ENCODE measurements around the gene NLE1.
"Not testable (repeated sequence)": the region's sequence is repeated elsewhere in the genome, so short reads cannot be mapped to it uniquely, and the experiment has no call there.

The NLE1 gene

DNA sequence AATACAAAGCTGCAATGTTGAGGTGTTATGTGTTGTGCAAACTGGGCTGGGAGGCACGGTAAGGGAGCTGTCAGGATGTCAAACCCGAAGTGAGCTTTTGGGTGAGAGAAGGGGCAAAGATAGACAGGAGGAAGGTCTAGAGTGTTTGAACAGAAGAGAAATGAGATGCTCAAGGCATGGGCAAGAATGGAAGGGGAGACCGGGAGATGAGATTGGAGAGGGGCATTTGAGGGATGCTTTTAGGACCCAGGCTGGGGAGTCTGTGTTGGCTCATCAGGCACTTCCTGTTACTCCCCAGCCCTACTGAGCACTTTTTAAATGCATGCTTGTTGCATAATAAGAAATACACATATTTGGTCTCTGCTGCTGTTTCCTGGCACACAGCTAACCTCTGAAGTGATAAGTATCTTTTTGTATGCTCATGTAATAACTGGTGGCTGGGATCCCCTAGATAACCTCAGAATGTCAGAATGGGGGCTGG lies 19.2 kb upstream of the NLE1 start:
- peak; percentile 38 to 65 for DNase-seq

DNA sequence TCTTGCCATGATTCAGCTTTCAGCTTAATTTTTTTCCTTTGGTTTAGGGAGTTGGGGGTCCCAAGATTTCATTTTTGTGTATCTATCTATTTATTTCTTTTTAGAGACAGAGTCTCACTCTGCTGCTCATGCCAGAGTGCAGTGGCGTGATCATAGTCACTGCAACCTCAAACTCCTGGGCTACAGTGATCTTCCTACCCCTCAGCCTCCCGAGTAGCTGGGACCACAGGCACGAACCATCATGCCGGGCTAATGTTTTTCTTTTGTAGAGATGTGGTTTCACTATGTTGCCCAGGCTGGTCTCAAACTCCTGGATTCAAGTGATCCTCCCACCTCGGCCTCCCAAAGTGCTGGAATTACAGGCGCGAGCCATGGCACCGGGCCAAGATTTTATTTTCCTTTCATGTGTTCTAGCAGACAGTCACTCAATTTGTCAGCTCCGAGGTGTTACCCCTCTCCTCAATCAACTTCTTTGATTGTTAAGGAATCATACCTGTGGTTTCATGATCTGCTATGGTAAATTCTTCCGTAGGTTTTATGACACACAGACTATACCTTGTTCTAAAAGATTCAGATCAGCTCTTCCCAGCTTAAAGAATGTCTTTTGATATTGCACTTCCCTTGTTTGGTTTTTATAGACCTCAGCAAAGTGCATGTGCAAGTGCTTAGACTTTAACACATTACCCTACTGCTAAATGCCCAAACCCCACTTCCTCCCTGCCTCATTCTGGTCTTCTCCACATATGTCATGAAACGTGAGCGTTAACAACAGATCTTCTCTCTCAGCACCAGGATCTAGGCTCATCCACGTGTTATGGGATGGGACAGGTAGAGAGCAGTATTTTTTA lies 18.5 kb upstream of the NLE1 start:
- DNase-seq = peak; percentile 25 to 55

GRCh38 chr17:35159940-35160339 lies 17.8 kb upstream of the NLE1 start:
- no peak for DNase-seq

DNA sequence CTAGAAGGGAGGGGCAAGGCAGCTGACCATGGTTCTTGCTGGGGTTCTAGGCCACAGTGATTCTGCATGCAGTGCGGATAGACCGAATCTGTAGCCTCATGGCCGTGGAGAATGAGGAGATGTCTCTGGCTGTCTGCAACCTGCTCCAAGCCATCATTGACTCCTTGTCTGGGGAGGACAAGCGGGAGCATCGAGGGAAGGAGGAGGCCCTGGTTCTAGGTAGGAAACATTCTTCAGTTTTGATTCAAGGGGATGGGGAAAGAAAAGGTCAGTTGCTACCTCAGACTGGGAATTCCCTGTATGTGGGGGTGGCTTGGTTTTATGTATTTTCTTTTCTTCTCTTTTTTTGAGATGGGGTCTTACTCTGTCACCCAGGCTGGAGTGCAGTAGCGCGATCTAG lies 13.1 kb upstream of the NLE1 start:
- no peak for DNase-seq

GRCh38 chr17:35154196-35155165 lies 12.4 kb upstream of the NLE1 start:
- DNase-seq = no peak

DNA sequence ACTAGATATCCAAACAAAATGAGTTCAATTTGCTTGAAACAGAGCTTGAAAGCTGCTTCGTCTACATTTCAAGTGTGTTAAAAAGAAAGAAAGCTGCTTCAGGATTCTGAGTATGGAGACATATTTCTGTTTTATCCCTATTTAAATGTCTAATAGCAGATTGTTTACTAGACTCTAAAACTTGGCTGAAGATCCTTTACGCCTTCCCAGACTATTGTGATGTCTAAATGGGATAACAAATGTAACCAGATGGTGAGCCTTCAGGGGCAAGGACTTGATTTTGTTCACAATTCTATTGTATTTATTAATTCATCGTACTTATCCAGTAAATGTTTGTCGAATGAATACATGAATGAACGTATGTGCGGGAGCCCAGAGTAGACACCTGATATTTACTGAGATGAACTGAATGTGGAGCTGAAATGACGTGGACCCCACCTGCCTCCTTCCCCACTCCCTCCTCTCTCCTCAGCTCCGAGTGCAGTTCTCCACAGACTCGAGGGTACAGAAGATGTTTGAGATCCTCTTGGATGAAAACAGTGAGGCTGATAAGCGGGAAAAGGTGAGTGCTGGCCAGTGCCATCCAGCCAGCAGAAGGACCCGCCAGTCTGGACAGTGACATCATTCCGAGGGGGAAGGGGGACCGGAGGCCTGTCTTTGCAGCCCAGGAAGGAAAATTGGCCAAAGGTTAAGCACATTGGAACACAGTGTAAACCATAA lies 10.5 kb upstream of the NLE1 start:
- no peak for DNase-seq

- DNase-seq = not testable (repeated sequence)
Measured at GRCh38 chr17:35151080-35151479, 9.0 kb upstream of the NLE1 start.

DNA sequence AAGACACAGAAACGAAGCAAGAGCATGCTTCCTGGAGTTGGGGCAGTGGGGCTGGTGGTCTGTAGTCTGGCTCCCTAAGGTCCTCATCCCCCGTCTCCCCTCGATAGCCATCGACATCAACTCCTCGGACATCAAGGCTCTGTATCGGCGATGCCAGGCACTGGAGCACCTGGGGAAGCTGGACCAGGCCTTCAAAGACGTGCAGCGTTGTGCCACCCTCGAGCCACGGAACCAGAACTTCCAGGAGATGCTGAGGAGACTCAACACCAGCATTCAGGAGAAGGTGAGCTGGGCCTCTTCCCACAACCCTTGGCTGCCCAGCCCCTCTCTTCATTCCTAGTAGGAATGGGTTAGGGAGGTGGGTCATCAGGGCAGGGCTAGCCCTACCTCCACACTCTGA lies 7.8 kb upstream of the NLE1 start:
- DNase-seq = no peak

DNA sequence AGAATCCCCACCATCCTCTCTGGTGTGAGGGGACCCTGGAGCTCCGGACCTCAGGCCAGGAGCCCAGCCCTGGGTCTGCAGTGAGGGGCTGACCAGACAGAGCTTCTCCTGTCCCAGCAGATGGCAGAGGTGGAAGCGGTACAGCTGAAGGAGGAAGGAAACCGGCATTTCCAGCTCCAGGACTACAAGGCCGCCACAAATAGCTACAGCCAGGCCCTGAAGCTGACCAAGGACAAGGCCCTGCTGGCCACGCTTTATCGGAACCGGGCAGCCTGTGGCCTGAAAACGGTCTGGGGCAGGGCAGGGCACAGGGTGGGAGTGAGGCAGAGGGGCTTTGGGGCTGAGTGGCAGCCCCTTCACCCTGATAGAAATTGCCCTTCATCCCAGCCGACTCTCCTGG lies 6.0 kb upstream of the NLE1 start:
- DNase-seq = no peak

GRCh38 chr17:35147375-35147905 lies 5.3 kb upstream of the NLE1 start, which contains the start of gene UNC45B:
TSS of gene UNC45B (plus strand) at chr17:35147817. CDS start at chr17:35148264, 447 bp downstream.
- DNase-seq = no peak

- DNase-seq = no peak
Measured at GRCh38 chr17:35146214-35146833, 4.2 kb upstream of the NLE1 start.

DNA sequence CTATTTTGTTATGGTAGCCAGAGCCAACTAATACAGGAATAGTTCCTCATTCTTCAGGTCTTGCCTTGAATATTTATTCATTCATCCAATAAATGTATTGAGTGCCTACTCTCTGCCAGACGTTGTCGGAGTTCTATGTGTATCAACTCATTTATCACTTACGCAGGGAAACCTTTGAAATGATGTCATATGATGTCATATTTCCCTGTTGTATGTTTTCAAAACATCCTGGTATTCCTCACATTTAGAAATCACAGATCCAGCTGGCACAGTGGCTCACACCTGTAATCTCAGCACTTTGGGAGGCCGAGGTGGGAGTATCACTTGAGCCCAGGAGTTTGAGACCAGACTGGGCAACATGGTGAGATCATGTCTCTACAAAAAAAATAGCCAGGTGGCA lies 2.7 kb upstream of the NLE1 start:
- DNase-seq = no peak

GRCh38 chr17:35142467-35142796 lies 329 bp upstream of the NLE1 start:
- no peak for DNase-seq

DNA sequence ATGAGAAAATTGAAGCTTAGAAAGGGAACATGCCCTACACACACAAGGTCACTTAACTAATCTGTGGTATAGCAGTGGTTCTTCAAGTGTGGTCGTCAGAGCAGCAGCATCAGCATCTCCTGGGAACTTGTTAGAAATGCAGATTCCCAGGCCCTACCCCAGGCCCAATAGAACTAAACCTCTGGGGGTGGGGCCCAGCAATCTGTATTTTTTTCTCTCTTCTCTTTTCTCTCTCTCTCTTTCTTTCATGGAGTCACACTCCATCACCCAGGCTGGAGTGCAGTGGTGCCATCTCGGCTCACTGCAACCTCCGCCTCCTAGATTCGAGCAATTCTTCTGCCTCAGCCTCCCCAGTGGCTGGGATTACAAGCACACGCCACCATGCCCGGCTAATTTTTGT lies 3.9 kb downstream of the NLE1 start:
- no peak for DNase-seq

DNA sequence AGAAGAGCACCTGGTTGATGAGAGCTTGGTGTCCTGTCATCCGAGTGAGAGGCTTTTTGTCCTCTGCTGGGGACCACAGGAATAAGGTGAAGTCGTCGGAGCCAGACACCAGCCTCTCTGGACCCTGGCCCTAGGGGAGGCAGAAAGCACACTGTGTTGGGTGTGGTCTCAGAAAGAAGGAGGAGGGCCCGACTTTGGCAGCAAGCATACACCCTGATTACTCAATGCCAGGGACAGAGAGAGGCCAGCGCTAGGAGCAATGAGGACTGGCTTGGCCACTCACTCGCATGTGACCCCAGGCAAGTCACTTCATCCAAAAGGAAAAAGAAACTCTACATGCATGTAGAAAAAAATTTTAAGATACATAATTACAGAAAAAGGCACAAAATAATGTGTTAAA lies 6.8 kb downstream of the NLE1 start:
- DNase-seq = no peak

GRCh38 chr17:35132816-35133550 lies 9.1 kb downstream of the NLE1 start:
- DNase-seq = no peak

- no peak for DNase-seq
Measured at GRCh38 chr17:35132099-35132498, 10.0 kb downstream of the NLE1 start.

DNA sequence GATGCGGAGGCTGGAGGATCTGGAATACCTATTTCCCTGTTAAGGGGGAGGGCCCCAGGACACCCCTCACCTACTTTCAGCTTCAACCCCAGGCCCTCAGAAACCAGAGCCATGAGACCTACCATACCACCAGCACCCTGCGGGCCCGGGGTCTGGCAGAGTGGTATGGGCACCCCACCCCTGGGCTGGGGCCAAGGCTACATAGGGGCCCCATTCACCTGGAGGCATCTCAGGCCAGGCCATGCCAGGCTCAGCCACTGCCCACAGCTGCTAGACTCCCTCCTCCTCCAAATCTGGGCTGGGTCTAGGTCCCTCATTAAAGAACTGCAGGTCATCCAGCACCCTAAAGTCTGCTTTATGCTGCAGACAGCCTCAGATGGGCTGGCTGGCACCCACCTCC lies 11.7 kb downstream of the NLE1 start:
- no peak for DNase-seq

DNA sequence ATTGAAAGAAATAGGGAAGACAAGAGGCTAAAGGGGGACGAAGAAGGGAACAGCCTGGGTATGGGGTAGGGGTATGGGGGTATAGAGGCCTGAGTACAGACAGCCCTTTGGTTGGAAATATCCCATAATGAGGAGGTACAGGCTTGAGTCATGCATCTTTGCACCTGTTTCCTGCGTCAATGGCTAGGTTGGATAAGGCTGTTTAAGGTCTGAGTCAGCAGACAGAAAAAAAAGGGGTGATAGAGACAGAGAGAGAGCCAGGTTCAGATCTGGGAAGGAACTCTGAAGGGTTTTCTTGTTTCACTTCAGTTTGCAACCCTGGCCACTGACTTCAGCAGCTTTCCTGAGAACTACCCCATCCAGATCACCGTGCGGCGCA lies 12.1 kb downstream of the NLE1 start:
- no peak for DNase-seq

DNA sequence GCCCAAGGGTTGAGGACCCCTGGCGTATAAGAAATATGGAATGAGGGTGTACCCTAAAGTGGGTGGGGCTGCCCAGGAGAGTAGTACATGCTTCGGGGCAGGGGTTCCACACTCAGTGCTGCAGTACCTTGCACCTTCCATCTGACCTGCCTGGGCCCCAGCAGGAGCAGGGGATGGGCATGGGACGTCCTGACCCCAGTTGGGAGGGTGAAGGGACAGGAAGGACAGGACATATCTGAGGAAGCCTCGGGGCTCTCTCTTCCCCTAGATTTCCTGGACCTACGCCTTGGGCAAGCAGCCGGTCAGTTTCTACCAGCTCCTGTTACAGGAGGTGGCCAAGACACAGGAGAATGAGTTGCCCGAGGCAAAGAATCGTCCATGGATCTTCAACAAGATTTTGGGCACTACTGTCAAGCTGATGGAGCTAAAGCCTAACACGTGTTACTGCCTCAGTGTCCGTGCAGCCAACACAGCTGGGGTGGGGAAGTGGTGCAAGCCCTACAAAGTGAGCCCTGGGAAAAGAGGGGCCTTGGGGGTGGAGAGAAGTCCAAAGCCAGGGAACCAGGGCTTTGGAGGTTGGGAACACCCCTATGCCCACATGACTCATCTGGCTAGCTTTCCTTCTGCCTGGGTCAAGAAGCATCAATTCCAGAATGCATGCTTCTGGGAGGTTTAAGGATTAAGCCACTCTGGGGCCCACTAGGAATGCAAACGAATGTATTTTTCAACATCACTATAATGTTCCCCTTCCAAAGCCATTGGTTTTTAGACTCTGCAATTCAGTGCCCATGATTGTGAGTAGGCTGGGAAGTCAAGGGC lies 12.7 kb downstream of the NLE1 start:
- DNase-seq = no peak

Data from CD4-positive, alpha-beta T cell treated with Interferon alpha-2 for 1 hour (primary cell).